HEK293 (cell line): ENCODE data around the gene PBRM1.

Experiments
- CTCF ChIP-seq: fragments of 450-650 bp; formaldehyde crosslinking; IDR thresholded peaks from 2 replicates; pipeline ENCODE4 v1.5.1; 2016; ENCODE audit warnings: missing biosample characterization, missing genetic modification characterization
- ZNF214 ChIP-seq: fragments of 450-650 bp; formaldehyde crosslinking; IDR thresholded peaks from 2 replicates; pipeline ENCODE4 v1.5.1; 2017; ENCODE audit warnings: missing biosample characterization, mild to moderate bottlenecking, missing genetic modification characterization, borderline replicate concordance
- ZNF776 ChIP-seq: fragments of 450-650 bp; formaldehyde crosslinking; IDR thresholded peaks from 2 replicates; pipeline ENCODE4 v1.5.0; 2017; ENCODE audit warnings: missing biosample characterization, missing genetic modification characterization, borderline replicate concordance

- TF ChIP-seq ZNF214 (tag by site-specific recombination), result no peak
- TF ChIP-seq CTCF, result no peak
- no peak for TF ChIP-seq ZNF776 (tag by site-specific recombination)
Observed at GRCh38 chr3:52721002-52721729, 35.5 kb upstream of the PBRM1 start.
